Activated T-cell treated with anti-CD3 and anti-CD28 coated beads, Interleukin-2, amount 50 U/mL, for 4 hours (primary cell): Measurements from ENCODE around the gene ETNK1. TPM values are rescaled to one million over a fixed set of nuclear protein-coding genes. Genes with fewer than 3 reads are reported as not detected.

ENCODE experiments used
- ATAC-seq, 2 donors: fragments of 200-7000 bp; cut with Tn5 transposase; one replicate each; pipeline ENCODE4 v1.10.0; 2021
- DNase-seq: peaks from one replicate; pipeline ENCODE4 v3.0.0-alpha.2; 2020
- H3K27me3 Mint-ChIP-seq: one replicate; pipeline ENCODE4 v1.8.0; 2021; ENCODE audit warnings: low read depth, mixed read lengths
- H3K36me3 Mint-ChIP-seq: one replicate; pipeline ENCODE4 v1.8.0; 2022; ENCODE audit warnings: mixed read lengths; ENCODE audit not compliant: insufficient read depth
- H3K4me1 Mint-ChIP-seq: one replicate; pipeline ENCODE4 v1.8.0; 2021; ENCODE audit warnings: low read depth, mixed read lengths
- H3K4me3 Mint-ChIP-seq: one replicate; pipeline ENCODE4 v1.8.0; 2021; ENCODE audit warnings: mild to moderate bottlenecking, moderate library complexity, mixed read lengths
- H3K9me3 Mint-ChIP-seq: one replicate; pipeline ENCODE4 v1.8.0; 2021; ENCODE audit warnings: mixed read lengths
- total RNA-seq, 3 donors: library from RNA; stranded (reverse); gene quantifications; one replicate each; pipeline ENCODE4 v1.2.1, GENCODE V29; 2021

Gene ETNK1
- total RNA-seq, 3 donors from 2014 or later = 74.7 to 78.3 (median 76.1) TPM

GRCh38 chr12:22656376-22656775 lies 31.4 kb downstream of the ETNK1 start:
- Mint-ChIP-seq H3K36me3 (peaks cover 37% of the 10 kb centered on the region), H3K27me3 (no peaks in the 10 kb centered on the region), H3K4me1 (peaks cover 39% of the 10 kb centered on the region), H3K9me3 (no peaks in the 10 kb centered on the region), H3K4me3 (no peak overlapping the region)
- no peak for DNase-seq
- no peak for ATAC-seq

- H3K4me1 Mint-ChIP-seq = peaks cover 38% of the 10 kb centered on the region
These were observed 31.9 kb downstream of the ETNK1 start for GRCh38 chr12:22656831-22657230.

GRCh38 chr12:22657538-22657937 lies 32.6 kb downstream of the ETNK1 start:
- Mint-ChIP-seq H3K4me1 (peaks cover 34% of the 10 kb centered on the region), H3K36me3 (peaks cover 30% of the 10 kb centered on the region), H3K4me3 (no peak overlapping the region), H3K27me3 (no peaks in the 10 kb centered on the region), H3K9me3 (no peaks in the 10 kb centered on the region)
- no peak for DNase-seq
- peak; percentile 29 to 43 for ATAC-seq

More at GRCh38 chr12:22656831-22657230, 31.9 kb downstream of the ETNK1 start:
- H3K4me3 Mint-ChIP-seq = no peak overlapping the region
- no peak for ATAC-seq
- DNase-seq = no peak
- no peaks in the 10 kb centered on the region for H3K9me3 Mint-ChIP-seq
- peaks cover 36% of the 10 kb centered on the region for H3K36me3 Mint-ChIP-seq
- H3K27me3 Mint-ChIP-seq = no peaks in the 10 kb centered on the region

GRCh38 chr12:22658214-22658613 lies 33.2 kb downstream of the ETNK1 start:
- Mint-ChIP-seq H3K4me3 (peak overlapping the region; percentile 9), H3K36me3 (peaks cover 24% of the 10 kb centered on the region), H3K27me3 (no peaks in the 10 kb centered on the region), H3K4me1 (peaks cover 28% of the 10 kb centered on the region), H3K9me3 (no peaks in the 10 kb centered on the region)
- DNase-seq = no peak
- ATAC-seq = peak; percentile 98

- Mint-ChIP-seq H3K27me3 (no peaks in the 10 kb centered on the region), H3K4me1 (peaks cover 19% of the 10 kb centered on the region), H3K36me3 (peaks cover 31% of the 10 kb centered on the region), H3K9me3 (no peaks in the 10 kb centered on the region), H3K4me3 (no peak overlapping the region)
- ATAC-seq (no peak), DNase-seq (no peak)
These were observed 37.4 kb downstream of the ETNK1 start for GRCh38 chr12:22662356-22662755.

GRCh38 chr12:22665476-22665875 lies 40.5 kb downstream of the ETNK1 start:
- no peak for ATAC-seq
- Mint-ChIP-seq H3K27me3 (no peaks in the 10 kb centered on the region), H3K4me1 (peaks cover 4% of the 10 kb centered on the region), H3K4me3 (no peak overlapping the region), H3K36me3 (peaks cover 27% of the 10 kb centered on the region), H3K9me3 (no peaks in the 10 kb centered on the region)
- DNase-seq = no peak

GRCh38 chr12:22667122-22667521 lies 42.2 kb downstream of the ETNK1 start:
- Mint-ChIP-seq H3K36me3 (peaks cover 21% of the 10 kb centered on the region), H3K4me3 (no peak overlapping the region), H3K27me3 (no peaks in the 10 kb centered on the region), H3K9me3 (no peaks in the 10 kb centered on the region), H3K4me1 (peaks cover 4% of the 10 kb centered on the region)
- no peak for ATAC-seq
- DNase-seq = no peak

GRCh38 chr12:22668441-22668840 lies 43.5 kb downstream of the ETNK1 start:
- no peak for ATAC-seq
- Mint-ChIP-seq H3K4me1 (peaks cover 3% of the 10 kb centered on the region), H3K27me3 (no peaks in the 10 kb centered on the region), H3K36me3 (peaks cover 19% of the 10 kb centered on the region), H3K4me3 (no peak overlapping the region), H3K9me3 (no peaks in the 10 kb centered on the region)
- DNase-seq = no peak

GRCh38 chr12:22670762-22671161 lies 45.8 kb downstream of the ETNK1 start:
- Mint-ChIP-seq H3K9me3 (no peaks in the 10 kb centered on the region), H3K27me3 (no peaks in the 10 kb centered on the region), H3K4me3 (no peak overlapping the region), H3K4me1 (peaks cover 1% of the 10 kb centered on the region), H3K36me3 (peaks cover 21% of the 10 kb centered on the region)
- DNase-seq (no peak), ATAC-seq (no peak)

GRCh38 chr12:22672951-22673350 lies 48.0 kb downstream of the ETNK1 start:
- Mint-ChIP-seq H3K36me3 (peaks cover 29% of the 10 kb centered on the region), H3K9me3 (no peaks in the 10 kb centered on the region), H3K4me1 (peaks cover 4% of the 10 kb centered on the region), H3K4me3 (no peak overlapping the region), H3K27me3 (no peaks in the 10 kb centered on the region)
- DNase-seq (no peak), ATAC-seq (no peak)

- DNase-seq (no peak), ATAC-seq (no peak)
- Mint-ChIP-seq H3K36me3 (peaks cover 47% of the 10 kb centered on the region), H3K4me1 (peaks cover 10% of the 10 kb centered on the region), H3K27me3 (no peaks in the 10 kb centered on the region), H3K9me3 (no peaks in the 10 kb centered on the region), H3K4me3 (no peak overlapping the region)
These were observed 53.0 kb downstream of the ETNK1 start for GRCh38 chr12:22677781-22678574.

GRCh38 chr12:22682663-22683062 lies 57.7 kb downstream of the ETNK1 start:
- ATAC-seq (no peak), DNase-seq (no peak)
- H3K4me3 Mint-ChIP-seq = no peak overlapping the region
- H3K36me3 Mint-ChIP-seq = peaks cover 38% of the 10 kb centered on the region
- peaks cover 19% of the 10 kb centered on the region for H3K4me1 Mint-ChIP-seq
- no peaks in the 10 kb centered on the region for H3K9me3 Mint-ChIP-seq
- H3K27me3 Mint-ChIP-seq = no peaks in the 10 kb centered on the region

GRCh38 chr12:22683131-22683530 lies 58.2 kb downstream of the ETNK1 start:
- no peak overlapping the region for H3K4me3 Mint-ChIP-seq
- no peak for ATAC-seq
- H3K36me3 Mint-ChIP-seq = peaks cover 34% of the 10 kb centered on the region
- DNase-seq = no peak
- no peaks in the 10 kb centered on the region for H3K9me3 Mint-ChIP-seq
- peaks cover 21% of the 10 kb centered on the region for H3K4me1 Mint-ChIP-seq
- H3K27me3 Mint-ChIP-seq = no peaks in the 10 kb centered on the region

- no peak for ATAC-seq
- Mint-ChIP-seq H3K36me3 (peaks cover 22% of the 10 kb centered on the region), H3K4me3 (no peak overlapping the region), H3K27me3 (no peaks in the 10 kb centered on the region), H3K9me3 (no peaks in the 10 kb centered on the region), H3K4me1 (peaks cover 21% of the 10 kb centered on the region)
- DNase-seq = no peak
These were observed 59.5 kb downstream of the ETNK1 start for GRCh38 chr12:22684140-22685118.
